HEK293 (cell line): Measurements from ENCODE around the gene STN1.

Experiments used
- HOXA7 ChIP-seq: sonication (generic); formaldehyde crosslinking; IDR thresholded peaks from 2 replicates; pipeline ENCODE4 v1.8.1; 2022; ENCODE audit warnings: missing genetic modification reagents, borderline replicate concordance
- KLF9 ChIP-seq: fragments of 450-650 bp; formaldehyde crosslinking; IDR thresholded peaks from 2 replicates; pipeline ENCODE4 v1.5.1; 2016; ENCODE audit warnings: missing biosample characterization, missing genetic modification characterization, low read depth
- ZNF184 ChIP-seq: fragments of 450-650 bp; IDR thresholded peaks from 2 replicates; pipeline ENCODE4 v1.5.1; 2018; ENCODE audit warnings: missing biosample characterization, mild to moderate bottlenecking, missing genetic modification characterization
- ZNF274 ChIP-seq, 2 experiments: fragments of 200-500 bp in 1 of 2; fragments of 450-650 bp in 1 of 2; sonication (Bioruptor generic) in 1 of 2; formaldehyde crosslinking in 1 of 2; IDR thresholded peaks; 2 replicates each; pipeline versions ENCODE4 v1.5.1 to v1.6.1; 2014 to 2016; ENCODE audit warnings: borderline replicate concordance in 1 of 2, inconsistent platforms in 1 of 2, low read length in 1 of 2, missing biosample characterization in 1 of 2, missing genetic modification characterization in 1 of 2
- ZNF510 ChIP-seq: fragments of 450-650 bp; formaldehyde crosslinking; IDR thresholded peaks from 2 replicates; pipeline ENCODE4 v1.5.1; 2018; ENCODE audit warnings: mild to moderate bottlenecking, missing genetic modification characterization, missing biosample characterization; ENCODE audit not compliant: insufficient replicate concordance
- TF ChIP-seq, protein P1 (sequence below): fragments of 450-650 bp; formaldehyde crosslinking; IDR thresholded peaks from 2 replicates; pipeline ENCODE4 v1.5.1; 2016; ENCODE audit warnings: missing biosample characterization, missing genetic modification characterization
- TF ChIP-seq, protein P2 (sequence below): fragments of 450-650 bp; formaldehyde crosslinking; IDR thresholded peaks from 2 replicates; pipeline ENCODE4 v1.5.1; 2016; ENCODE audit warnings: missing biosample characterization, missing genetic modification characterization
- TF ChIP-seq, protein P3 (sequence below): sonication (generic); formaldehyde crosslinking; IDR thresholded peaks from 2 replicates; pipeline ENCODE4 v1.8.1; 2022; ENCODE audit warnings: mild to moderate bottlenecking, moderate library complexity, missing genetic modification reagents

DNA sequence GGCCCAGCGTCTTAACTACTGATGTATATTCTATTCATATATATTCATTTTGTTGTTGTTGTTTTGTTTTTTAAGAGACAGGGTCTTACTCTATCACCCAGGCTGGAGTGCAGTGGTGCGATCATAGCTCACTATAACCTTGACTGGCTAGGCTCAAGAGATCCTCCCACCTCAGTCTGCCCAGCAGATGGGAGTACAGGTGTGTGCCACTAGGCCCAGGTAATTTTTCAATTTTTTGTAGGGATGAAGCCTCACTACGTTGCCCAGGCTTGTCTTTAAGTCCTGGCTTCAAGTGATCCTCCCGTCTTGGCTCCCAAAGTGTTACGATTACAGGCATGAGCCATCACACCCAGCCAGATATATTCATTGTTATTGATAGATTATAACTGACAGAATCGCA is 12.9 kb upstream of the STN1 start:
- TF ChIP-seq ZNF274 (IDR thresholded peaks at IDR 0.05; ENCODE audit: low read length) = no peak
- no peak for TF ChIP-seq ZNF274 (tag by site-specific recombination; IDR thresholded peaks at IDR 0.05; ENCODE audit: borderline replicate concordance)
- no peak for TF ChIP-seq HOXA7 (CRISPR knock-in tag)
- TF ChIP-seq, protein P1, sequence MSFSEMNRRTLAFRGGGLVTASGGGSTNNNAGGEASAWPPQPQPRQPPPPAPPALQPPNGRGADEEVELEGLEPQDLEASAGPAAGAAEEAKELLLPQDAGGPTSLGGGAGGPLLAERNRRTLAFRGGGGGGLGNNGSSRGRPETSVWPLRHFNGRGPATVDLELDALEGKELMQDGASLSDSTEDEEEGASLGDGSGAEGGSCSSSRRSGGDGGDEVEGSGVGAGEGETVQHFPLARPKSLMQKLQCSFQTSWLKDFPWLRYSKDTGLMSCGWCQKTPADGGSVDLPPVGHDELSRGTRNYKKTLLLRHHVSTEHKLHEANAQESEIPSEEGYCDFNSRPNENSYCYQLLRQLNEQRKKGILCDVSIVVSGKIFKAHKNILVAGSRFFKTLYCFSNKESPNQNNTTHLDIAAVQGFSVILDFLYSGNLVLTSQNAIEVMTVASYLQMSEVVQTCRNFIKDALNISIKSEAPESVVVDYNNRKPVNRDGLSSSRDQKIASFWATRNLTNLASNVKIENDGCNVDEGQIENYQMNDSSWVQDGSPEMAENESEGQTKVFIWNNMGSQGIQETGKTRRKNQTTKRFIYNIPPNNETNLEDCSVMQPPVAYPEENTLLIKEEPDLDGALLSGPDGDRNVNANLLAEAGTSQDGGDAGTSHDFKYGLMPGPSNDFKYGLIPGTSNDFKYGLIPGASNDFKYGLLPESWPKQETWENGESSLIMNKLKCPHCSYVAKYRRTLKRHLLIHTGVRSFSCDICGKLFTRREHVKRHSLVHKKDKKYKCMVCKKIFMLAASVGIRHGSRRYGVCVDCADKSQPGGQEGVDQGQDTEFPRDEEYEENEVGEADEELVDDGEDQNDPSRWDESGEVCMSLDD = no peak
- TF ChIP-seq, protein P2, sequence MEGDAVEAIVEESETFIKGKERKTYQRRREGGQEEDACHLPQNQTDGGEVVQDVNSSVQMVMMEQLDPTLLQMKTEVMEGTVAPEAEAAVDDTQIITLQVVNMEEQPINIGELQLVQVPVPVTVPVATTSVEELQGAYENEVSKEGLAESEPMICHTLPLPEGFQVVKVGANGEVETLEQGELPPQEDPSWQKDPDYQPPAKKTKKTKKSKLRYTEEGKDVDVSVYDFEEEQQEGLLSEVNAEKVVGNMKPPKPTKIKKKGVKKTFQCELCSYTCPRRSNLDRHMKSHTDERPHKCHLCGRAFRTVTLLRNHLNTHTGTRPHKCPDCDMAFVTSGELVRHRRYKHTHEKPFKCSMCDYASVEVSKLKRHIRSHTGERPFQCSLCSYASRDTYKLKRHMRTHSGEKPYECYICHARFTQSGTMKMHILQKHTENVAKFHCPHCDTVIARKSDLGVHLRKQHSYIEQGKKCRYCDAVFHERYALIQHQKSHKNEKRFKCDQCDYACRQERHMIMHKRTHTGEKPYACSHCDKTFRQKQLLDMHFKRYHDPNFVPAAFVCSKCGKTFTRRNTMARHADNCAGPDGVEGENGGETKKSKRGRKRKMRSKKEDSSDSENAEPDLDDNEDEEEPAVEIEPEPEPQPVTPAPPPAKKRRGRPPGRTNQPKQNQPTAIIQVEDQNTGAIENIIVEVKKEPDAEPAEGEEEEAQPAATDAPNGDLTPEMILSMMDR (tag by site-specific recombination) = no peak
- no peak for TF ChIP-seq ZNF510 (tag by site-specific recombination)
- TF ChIP-seq ZNF184 (tag by site-specific recombination) = no peak
- TF ChIP-seq KLF9 (tag by site-specific recombination) = no peak
- TF ChIP-seq, protein P3, sequence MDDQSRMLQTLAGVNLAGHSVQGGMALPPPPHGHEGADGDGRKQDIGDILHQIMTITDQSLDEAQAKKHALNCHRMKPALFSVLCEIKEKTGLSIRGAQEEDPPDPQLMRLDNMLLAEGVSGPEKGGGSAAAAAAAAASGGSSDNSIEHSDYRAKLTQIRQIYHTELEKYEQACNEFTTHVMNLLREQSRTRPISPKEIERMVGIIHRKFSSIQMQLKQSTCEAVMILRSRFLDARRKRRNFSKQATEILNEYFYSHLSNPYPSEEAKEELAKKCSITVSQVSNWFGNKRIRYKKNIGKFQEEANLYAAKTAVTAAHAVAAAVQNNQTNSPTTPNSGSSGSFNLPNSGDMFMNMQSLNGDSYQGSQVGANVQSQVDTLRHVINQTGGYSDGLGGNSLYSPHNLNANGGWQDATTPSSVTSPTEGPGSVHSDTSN (CRISPR knock-in tag) = no peak
